SU-DHL-6 (cell line): ENCODE measurements around the gene MYO5C.

ENCODE experiments used
- EZH2phosphoT487 ChIP-seq: fragments of 200-600 bp; sonication (generic), shearing (Covaris generic); conservative IDR thresholded peaks from 2 replicates; pipeline ENCODE4 v1.6.1; 2018; ENCODE audit warnings: mild to moderate bottlenecking, antibody characterized with exemption, low read length, moderate library complexity, mixed read lengths
- TF ChIP-seq, protein P1 (sequence below): fragments of 200-600 bp; sonication (generic); IDR thresholded peaks from one replicate; pipeline ENCODE4 v1.5.1; 2017; ENCODE audit warnings: antibody characterized with exemption, mild to moderate bottlenecking, low read length, moderate library complexity; ENCODE audit not compliant: insufficient read depth, poor library complexity, severe bottlenecking

DNA sequence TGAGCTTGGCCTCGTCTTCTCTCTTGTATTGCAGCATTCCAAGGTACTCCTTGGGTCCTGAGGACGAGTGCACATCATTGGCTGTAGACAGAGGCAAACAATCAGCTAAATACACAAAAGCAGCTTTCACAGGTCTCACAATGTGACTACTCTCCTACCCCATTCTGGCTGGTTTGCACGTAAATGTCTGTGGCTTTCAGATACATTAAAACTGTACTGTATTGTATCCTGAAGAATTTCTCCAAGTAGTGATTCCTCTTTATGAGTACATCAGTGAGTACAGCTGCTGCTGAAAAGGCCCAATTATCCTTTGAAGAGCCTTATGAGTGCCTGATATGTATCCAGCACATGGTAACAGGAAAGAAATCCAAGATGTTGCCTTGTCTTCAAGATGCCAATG, 82.4 kb downstream of the MYO5C start:
- TF ChIP-seq, protein P1, sequence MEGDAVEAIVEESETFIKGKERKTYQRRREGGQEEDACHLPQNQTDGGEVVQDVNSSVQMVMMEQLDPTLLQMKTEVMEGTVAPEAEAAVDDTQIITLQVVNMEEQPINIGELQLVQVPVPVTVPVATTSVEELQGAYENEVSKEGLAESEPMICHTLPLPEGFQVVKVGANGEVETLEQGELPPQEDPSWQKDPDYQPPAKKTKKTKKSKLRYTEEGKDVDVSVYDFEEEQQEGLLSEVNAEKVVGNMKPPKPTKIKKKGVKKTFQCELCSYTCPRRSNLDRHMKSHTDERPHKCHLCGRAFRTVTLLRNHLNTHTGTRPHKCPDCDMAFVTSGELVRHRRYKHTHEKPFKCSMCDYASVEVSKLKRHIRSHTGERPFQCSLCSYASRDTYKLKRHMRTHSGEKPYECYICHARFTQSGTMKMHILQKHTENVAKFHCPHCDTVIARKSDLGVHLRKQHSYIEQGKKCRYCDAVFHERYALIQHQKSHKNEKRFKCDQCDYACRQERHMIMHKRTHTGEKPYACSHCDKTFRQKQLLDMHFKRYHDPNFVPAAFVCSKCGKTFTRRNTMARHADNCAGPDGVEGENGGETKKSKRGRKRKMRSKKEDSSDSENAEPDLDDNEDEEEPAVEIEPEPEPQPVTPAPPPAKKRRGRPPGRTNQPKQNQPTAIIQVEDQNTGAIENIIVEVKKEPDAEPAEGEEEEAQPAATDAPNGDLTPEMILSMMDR, result no peak
- no peak for TF ChIP-seq EZH2phosphoT487
